ENCODE results near the gene NUTF2.

- TF ChIP-seq MAX (IDR thresholded peaks at IDR 0.05) (no peak), ZNF274 (IDR thresholded peaks at IDR 0.05; ENCODE audit: borderline replicate concordance, extremely low read depth, low read length) (no peak), TBP (IDR thresholded peaks at IDR 0.05; ENCODE audit: low read depth, low read length) (no peak)
These were observed 42.8 kb upstream of the NUTF2 start for GRCh38 chr16:67803894-67804293.
